ENCODE measurements around the gene AGMO.

GRCh38 chr7:15204421-15204820 lies 357.4 kb downstream of the AGMO start:
- TF ChIP-seq POLR2A (IDR thresholded peaks at IDR 0.05; ENCODE audit: low read depth, low read length), result no peak
- TF ChIP-seq TAF1 (IDR thresholded peaks at IDR 0.05; ENCODE audit: borderline replicate concordance, low read depth, low read length), result no peak
